ENCODE measurements around the gene PLPP1. TPM values are rescaled to one million over a fixed set of nuclear protein-coding genes. Genes with fewer than 3 reads are reported as not detected.

Gene PLPP1
- total and polyA plus RNA-seq, 8 donors: 56.2 to 93.6 (median 85.1) TPM

DNA sequence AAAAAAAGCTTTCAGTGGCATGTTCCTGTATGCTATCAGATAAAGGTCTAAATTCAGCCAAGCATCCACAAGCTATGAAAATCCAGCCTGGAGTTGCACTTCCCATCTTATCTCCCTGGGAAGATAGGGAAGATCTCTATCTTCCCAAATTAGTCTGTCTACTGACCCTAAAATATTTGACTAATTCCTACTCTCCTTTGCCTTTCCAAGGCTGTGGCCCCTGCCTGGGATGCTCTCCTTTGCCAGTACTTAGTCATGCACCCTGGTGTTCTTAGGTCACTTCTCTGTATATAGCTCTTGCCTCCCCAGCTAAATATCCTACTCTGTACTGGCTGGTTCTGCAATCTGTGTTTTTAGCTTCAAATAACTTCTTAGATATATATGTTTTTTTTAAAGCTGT lies 44.0 kb upstream of the PLPP1 start:
- no peak overlapping the region for H3K27ac ChIP-seq
- H3K27me3 ChIP-seq: no peaks in the 10 kb centered on the region
- H3K4me3 ChIP-seq: no peak overlapping the region
- TF ChIP-seq, protein P1, sequence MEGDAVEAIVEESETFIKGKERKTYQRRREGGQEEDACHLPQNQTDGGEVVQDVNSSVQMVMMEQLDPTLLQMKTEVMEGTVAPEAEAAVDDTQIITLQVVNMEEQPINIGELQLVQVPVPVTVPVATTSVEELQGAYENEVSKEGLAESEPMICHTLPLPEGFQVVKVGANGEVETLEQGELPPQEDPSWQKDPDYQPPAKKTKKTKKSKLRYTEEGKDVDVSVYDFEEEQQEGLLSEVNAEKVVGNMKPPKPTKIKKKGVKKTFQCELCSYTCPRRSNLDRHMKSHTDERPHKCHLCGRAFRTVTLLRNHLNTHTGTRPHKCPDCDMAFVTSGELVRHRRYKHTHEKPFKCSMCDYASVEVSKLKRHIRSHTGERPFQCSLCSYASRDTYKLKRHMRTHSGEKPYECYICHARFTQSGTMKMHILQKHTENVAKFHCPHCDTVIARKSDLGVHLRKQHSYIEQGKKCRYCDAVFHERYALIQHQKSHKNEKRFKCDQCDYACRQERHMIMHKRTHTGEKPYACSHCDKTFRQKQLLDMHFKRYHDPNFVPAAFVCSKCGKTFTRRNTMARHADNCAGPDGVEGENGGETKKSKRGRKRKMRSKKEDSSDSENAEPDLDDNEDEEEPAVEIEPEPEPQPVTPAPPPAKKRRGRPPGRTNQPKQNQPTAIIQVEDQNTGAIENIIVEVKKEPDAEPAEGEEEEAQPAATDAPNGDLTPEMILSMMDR (IDR thresholded peaks at IDR 0.05): no peak
- no peaks in the 10 kb centered on the region for H3K9me3 ChIP-seq
- DNase-seq (no peak), ATAC-seq (peak; percentile 28)
- H3K36me3 ChIP-seq: no peaks in the 10 kb centered on the region
- H3K4me1 ChIP-seq: peaks cover 0 to 18% of the 10 kb centered on the region in 2 donors
- intact Hi-C loops (cut with DNase I): no loop called here

DNA sequence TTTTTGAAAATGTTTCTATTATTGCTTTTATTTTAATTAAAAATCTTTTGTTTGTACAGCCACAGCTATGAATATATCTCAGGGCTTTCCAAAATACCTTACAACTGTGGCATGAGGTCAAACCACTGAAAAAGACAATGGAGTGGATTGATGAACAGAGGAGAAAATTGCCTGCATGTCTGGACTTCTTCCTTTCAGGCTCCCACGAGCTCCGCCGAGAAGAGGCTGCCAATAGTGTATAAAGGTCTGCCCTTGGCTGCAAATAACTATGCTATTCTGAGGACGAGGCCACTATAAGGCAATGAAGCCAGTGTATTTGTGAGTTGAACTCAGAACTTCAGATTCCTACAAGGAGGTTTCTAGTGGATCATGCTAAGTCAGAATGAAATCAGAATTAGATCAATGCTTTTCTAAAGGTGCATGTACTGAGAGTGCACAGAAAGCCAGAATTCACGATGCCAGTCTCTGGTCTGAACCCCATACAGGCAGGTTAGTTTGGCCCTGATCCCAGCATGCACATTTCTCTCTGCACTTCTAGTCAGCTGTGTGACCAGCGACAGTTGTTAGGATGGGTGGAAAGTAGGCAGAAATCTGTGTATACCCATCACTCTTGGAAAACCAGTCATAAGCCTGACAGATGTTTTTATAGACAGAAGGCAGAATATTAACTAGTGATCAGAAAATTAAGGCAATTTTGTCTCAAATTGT lies 42.7 kb upstream of the PLPP1 start:
- ATAC-seq (peak; percentile 56), DNase-seq (no peak)
- H3K9me3 ChIP-seq: no peaks in the 10 kb centered on the region
- H3K4me1 ChIP-seq: peaks cover 0 to 18% of the 10 kb centered on the region in 2 donors
- no peak overlapping the region for H3K4me3 ChIP-seq
- intact Hi-C loops (cut with DNase I): no loop called here
- no peaks in the 10 kb centered on the region for H3K27me3 ChIP-seq
- no peaks in the 10 kb centered on the region for H3K36me3 ChIP-seq
- peak overlapping the region in 1 of 2 donors; percentile 37 for H3K27ac ChIP-seq
- TF ChIP-seq, protein P1 (IDR thresholded peaks at IDR 0.05): no peak

DNA sequence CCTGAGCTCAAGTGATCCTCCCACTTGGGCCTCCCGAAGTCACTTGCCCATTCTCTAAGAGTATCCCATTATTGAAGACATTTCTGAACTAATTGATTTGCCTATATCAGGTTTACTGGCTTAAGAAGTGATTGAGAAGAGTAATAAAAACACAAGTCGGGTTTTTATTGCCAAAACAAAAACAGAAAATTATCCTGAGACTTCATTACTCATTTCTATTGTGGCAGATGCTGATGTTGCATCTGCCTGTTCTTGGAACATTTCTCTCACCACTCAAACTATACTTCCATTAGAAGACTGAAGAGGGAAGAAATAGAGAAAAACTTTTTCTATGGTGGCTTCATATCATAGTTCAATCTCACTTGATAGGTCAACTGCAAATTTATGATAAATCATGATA lies 41.9 kb upstream of the PLPP1 start:
- ATAC-seq (no peak), DNase-seq (peak in 1 of 4 donors; percentile 46)
- intact Hi-C loops (cut with DNase I): no loop called here
- Histone ChIP-seq H3K9me3 (no peaks in the 10 kb centered on the region), H3K36me3 (no peaks in the 10 kb centered on the region), H3K4me3 (no peak overlapping the region), H3K27ac (peak overlapping the region; percentile 6 to 37), H3K27me3 (no peaks in the 10 kb centered on the region), H3K4me1 (peaks cover 0 to 11% of the 10 kb centered on the region in 2 donors)
- TF ChIP-seq, protein P1 (IDR thresholded peaks at IDR 0.05): no peak

DNA sequence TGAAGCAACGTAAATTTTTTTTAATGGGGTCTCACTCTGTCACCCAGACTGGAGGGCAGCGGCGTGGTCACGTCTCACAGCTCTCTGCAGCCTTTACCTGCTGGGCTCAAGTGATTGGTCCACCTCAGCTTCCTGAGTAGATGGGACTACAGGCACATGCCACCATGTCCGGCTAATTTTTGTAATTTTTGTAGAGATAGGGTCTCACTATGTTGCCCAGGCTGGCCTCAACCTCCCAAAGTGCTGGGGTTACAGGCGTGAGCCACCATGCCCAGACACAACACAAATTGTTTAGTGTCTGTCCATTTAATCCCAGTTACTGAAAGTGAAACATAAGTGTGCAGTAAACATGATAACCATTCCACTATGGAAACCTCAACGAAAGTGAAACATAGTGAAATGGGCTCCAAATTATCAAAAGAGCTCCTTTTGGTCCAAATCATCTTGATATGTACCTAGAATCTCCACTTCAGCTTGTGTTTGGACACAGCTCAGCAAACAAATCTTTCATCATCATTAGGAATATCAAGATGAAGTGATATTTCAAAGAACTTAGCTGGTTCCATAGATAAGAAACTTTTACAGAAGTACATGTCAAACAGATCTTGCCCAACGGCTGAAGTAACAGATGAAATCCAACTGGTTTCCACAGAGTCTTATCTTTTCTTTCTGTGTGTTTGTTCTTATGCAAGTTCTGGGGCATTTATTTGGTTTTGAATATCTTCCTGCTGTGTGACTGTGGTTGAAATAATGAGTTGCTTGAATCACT lies 41.2 kb upstream of the PLPP1 start:
- Histone ChIP-seq H3K36me3 (no peaks in the 10 kb centered on the region), H3K27me3 (no peaks in the 10 kb centered on the region), H3K4me1 (peaks cover 0 to 11% of the 10 kb centered on the region in 2 donors), H3K4me3 (no peak overlapping the region), H3K9me3 (no peaks in the 10 kb centered on the region), H3K27ac (peak overlapping the region; percentile 6 to 7)
- ATAC-seq: peak; percentile 54
- intact Hi-C loops (cut with DNase I): no loop called here
- TF ChIP-seq, protein P1 (IDR thresholded peaks at IDR 0.05): no peak
- peak in 2 of 4 donors; percentile 86 to 91 for DNase-seq

DNA sequence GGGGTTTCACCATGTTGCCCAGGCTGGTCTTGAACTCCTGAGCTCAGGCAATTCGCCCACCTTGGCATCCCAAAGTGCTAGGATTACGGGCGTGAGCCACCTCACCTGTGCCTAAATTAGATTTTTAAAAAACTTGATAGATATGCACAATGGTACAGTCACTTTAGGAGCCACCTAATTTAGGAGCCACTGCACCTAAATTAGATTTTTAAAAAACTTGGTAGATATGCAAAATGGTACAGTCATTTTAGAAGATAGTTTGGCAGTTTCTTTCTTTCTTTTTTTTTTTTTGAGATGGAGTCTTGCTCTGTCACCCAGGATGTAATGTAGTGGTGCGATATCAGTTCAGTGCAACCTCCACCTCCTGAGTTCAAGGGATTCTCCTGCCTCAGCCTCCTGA lies 37.8 kb upstream of the PLPP1 start:
- H3K27ac ChIP-seq: no peak overlapping the region
- H3K4me3 ChIP-seq: no peak overlapping the region
- H3K9me3 ChIP-seq: no peaks in the 10 kb centered on the region
- no peak for ATAC-seq
- TF ChIP-seq, protein P1 (IDR thresholded peaks at IDR 0.05): no peak
- no peak for DNase-seq
- H3K4me1 ChIP-seq: peaks cover 10 to 11% of the 10 kb centered on the region in 2 donors
- no peaks in the 10 kb centered on the region for H3K27me3 ChIP-seq
- H3K36me3 ChIP-seq: no peaks in the 10 kb centered on the region
- intact Hi-C loops (cut with DNase I): no loop called here

Data from left lung (tissue), 10 donors.